Mesenchymal stem cell (in vitro differentiated cells and primary cell): ENCODE results near the gene RPTOR.

Experiments
- DNase-seq: peaks from one replicate; pipeline ENCODE4 v3.0.0-alpha.2; 2013
- H2AFZ ChIP-seq: one replicate; pipeline ENCODE4 v1.6.1; 2013; ENCODE audit warnings: low read depth, mild to moderate bottlenecking, control low read depth, inconsistent platforms, low read length, moderate library complexity
- H2AK5ac ChIP-seq: 2 replicates; pipeline ENCODE4 v1.6.1; 2013; ENCODE audit warnings: low read length, moderate library complexity, mild to moderate bottlenecking, inconsistent platforms; ENCODE audit not compliant: severe bottlenecking
- H2BK120ac ChIP-seq: one replicate; pipeline ENCODE4 v1.6.1; 2013; ENCODE audit warnings: low read depth, mild to moderate bottlenecking, inconsistent platforms, low read length, moderate library complexity
- H2BK12ac ChIP-seq, 2 experiments: one replicate each; pipeline ENCODE4 v1.6.1; 2013; ENCODE audit warnings: inconsistent platforms in 2 of 2, low read length in 2 of 2, mild to moderate bottlenecking in 2 of 2, moderate library complexity in 2 of 2, control low read depth in 1 of 2
- H2BK15ac ChIP-seq: one replicate; pipeline ENCODE4 v1.6.1; 2013; ENCODE audit warnings: mild to moderate bottlenecking, low read depth, inconsistent platforms; ENCODE audit not compliant: poor library complexity, severe bottlenecking
- H2BK5ac ChIP-seq: 2 replicates; pipeline ENCODE4 v1.6.1; 2013; ENCODE audit warnings: low read depth, mild to moderate bottlenecking, low read length, control low read depth, inconsistent platforms; ENCODE audit not compliant: poor library complexity, severe bottlenecking
- H3K14ac ChIP-seq, 2 experiments: one replicate each; pipeline ENCODE4 v1.6.1; 2013; ENCODE audit warnings: inconsistent platforms in 2 of 2, low read length in 2 of 2, control low read depth in 1 of 2, mild to moderate bottlenecking in 1 of 2, moderate library complexity in 1 of 2
- H3K18ac ChIP-seq, 2 experiments: one replicate each; pipeline ENCODE4 v1.6.1; 2013; ENCODE audit warnings: inconsistent platforms in 2 of 2, low read length in 2 of 2, control low read depth in 1 of 2, low read depth in 1 of 2, mild to moderate bottlenecking in 1 of 2
- H3K23ac ChIP-seq, 2 experiments: one replicate each; pipeline ENCODE4 v1.6.1; 2013; ENCODE audit warnings: inconsistent platforms in 2 of 2, low read length in 2 of 2, mild to moderate bottlenecking in 2 of 2, moderate library complexity in 2 of 2, control low read depth in 1 of 2
- H3K27ac ChIP-seq: 2 replicates; pipeline ENCODE4 v1.5.1; 2013; ENCODE audit warnings: mild to moderate bottlenecking, moderate library complexity, low read length, control low read depth, inconsistent platforms; ENCODE audit not compliant: poor library complexity, severe bottlenecking
- H3K27me3 ChIP-seq, 2 experiments: 2 replicates each; pipeline versions ENCODE4 v1.6.1 to v1.7.0; 2013; ENCODE audit warnings: low read length in 2 of 2, mild to moderate bottlenecking in 2 of 2, moderate library complexity in 2 of 2, control low read depth in 1 of 2, inconsistent platforms in 1 of 2; ENCODE audit not compliant: control insufficient read depth in 1 of 2, insufficient read depth in 1 of 2
- H3K36me3 ChIP-seq, 2 experiments: 2 replicates each; pipeline versions ENCODE4 v1.6.1 to v1.7.0; 2013; ENCODE audit warnings: low read length in 2 of 2, control low read depth in 1 of 2, inconsistent platforms in 1 of 2, low read depth in 1 of 2, mild to moderate bottlenecking in 1 of 2; ENCODE audit not compliant: insufficient read depth in 2 of 2, control insufficient read depth in 1 of 2
- H3K4ac ChIP-seq, 2 experiments: one replicate each; pipeline ENCODE4 v1.6.1; 2013; ENCODE audit warnings: inconsistent platforms in 2 of 2, low read length in 2 of 2, mild to moderate bottlenecking in 2 of 2, moderate library complexity in 2 of 2, control low read depth in 1 of 2, low read depth in 1 of 2
- H3K4me1 ChIP-seq: 2 replicates; pipeline ENCODE4 v1.6.1; 2013; ENCODE audit warnings: low read depth, low read length, control low read depth; ENCODE audit not compliant: control insufficient read depth, insufficient read depth
- H3K4me2 ChIP-seq: 2 replicates; pipeline ENCODE4 v1.6.1; 2013; ENCODE audit warnings: low read length, mild to moderate bottlenecking, inconsistent platforms; ENCODE audit not compliant: poor library complexity, severe bottlenecking
- H3K4me3 ChIP-seq, 2 experiments: 2 replicates each; pipeline versions ENCODE4 v1.5.1 to v1.7.0; 2013; ENCODE audit warnings: low read length in 2 of 2, mild to moderate bottlenecking in 2 of 2, control low read depth in 1 of 2, low read depth in 1 of 2; ENCODE audit not compliant: insufficient read depth in 1 of 2
- H3K79me1 ChIP-seq: replicated peaks from 2 replicates; pipeline ENCODE4 v1.6.1; 2013; ENCODE audit warnings: mild to moderate bottlenecking, control low read depth, low read length, inconsistent platforms; ENCODE audit not compliant: poor library complexity, severe bottlenecking
- H3K9ac ChIP-seq: 2 replicates; pipeline ENCODE4 v1.7.0; 2013; ENCODE audit warnings: mild to moderate bottlenecking, low read length, moderate library complexity
- H3K9me3 ChIP-seq: 2 replicates; pipeline ENCODE4 v1.7.0; 2013; ENCODE audit warnings: mild to moderate bottlenecking, low read length; ENCODE audit not compliant: control insufficient read depth
- H4K8ac ChIP-seq: one replicate; pipeline ENCODE4 v1.6.1; 2013; ENCODE audit warnings: inconsistent platforms, mild to moderate bottlenecking, low read length, moderate library complexity
- H4K91ac ChIP-seq: one replicate; pipeline ENCODE4 v1.6.1; 2013; ENCODE audit warnings: mild to moderate bottlenecking, low read length, inconsistent platforms
- WGBS: methylation state at CpG from one replicate; pipeline ENCODE4 v1.1.7; 2013; ENCODE audit warnings: mixed read lengths; 5-methylcytosine and 5-hydroxymethylcytosine counted together

The RPTOR gene

DNA sequence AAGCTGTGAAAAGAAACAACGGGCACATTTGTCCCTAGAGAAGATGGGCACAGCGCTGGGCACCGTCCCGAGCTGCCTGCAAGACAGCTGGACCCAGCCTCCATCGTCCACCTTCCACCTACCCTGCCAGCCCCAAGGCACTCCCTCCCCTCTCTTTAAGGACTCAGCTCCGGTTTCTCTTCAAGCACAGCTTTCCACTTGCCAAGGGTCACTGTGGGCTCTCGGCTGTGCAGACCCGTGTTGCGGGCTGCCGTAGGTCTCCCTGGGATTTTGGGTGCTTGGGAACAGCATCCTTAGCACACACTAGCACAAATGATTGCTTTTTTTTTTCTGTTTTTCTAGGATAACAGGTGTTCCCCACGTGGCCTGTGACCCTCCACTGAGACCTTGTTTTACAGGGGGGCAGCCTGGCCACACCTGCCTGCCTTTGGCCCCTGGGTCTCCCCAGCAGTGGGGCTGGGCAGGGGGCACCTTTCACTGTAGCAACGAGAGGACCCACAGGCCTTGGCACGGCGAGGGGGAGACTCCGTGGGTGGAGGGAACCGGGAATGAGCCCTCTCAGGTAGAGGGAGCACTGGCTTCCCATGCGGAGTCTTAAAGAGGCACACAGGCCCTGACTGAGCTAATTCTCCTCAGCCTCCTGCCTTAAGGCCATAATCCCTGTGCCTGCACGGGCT is 448.4 kb downstream of the RPTOR start:
- Histone ChIP-seq H3K23ac (no peak overlapping the region), H2BK5ac (no peak overlapping the region), H3K27ac (no peak overlapping the region), H3K4me2 (peak overlapping the region; percentile 96), H3K14ac (no peak overlapping the region), H3K4me1 (peaks cover 19% of the 10 kb centered on the region), H3K9ac (peak overlapping the region; percentile 91), H2BK120ac (no peak overlapping the region), H2AFZ (no peak overlapping the region), H3K79me1 (peaks cover 13% of the 10 kb centered on the region), H2AK5ac (no peak overlapping the region), H3K4me3 (peak overlapping the region in 1 of 2 experiments; percentile 85), H3K18ac (no peak overlapping the region), H3K27me3 (no peaks in the 10 kb centered on the region), H3K4ac (no peak overlapping the region), H2BK12ac (no peak overlapping the region), H3K36me3 (peaks cover 30 to 40% of the 10 kb centered on the region in 2 experiments), H4K8ac (no peak overlapping the region), H2BK15ac (no peak overlapping the region), H3K9me3 (no peaks in the 10 kb centered on the region), H4K91ac (no peak overlapping the region)
- no peak for DNase-seq
- WGBS: 77% methylated on average over 17 of the region's 18 CpGs

- no peak overlapping the region for H2BK15ac ChIP-seq
- DNase-seq: no peak
- H4K8ac ChIP-seq: no peak overlapping the region
- no peak overlapping the region for H4K91ac ChIP-seq
- H2BK5ac ChIP-seq: no peak overlapping the region
- H2AFZ ChIP-seq: no peak overlapping the region
- no peak overlapping the region for H3K27ac ChIP-seq
- peaks cover 13% of the 10 kb centered on the region for H3K79me1 ChIP-seq
- H3K27me3 ChIP-seq: no peaks in the 10 kb centered on the region
- no peak overlapping the region for H3K14ac ChIP-seq
- H3K23ac ChIP-seq: no peak overlapping the region
- no peak overlapping the region for H3K4ac ChIP-seq
- peaks cover 48 to 60% of the 10 kb centered on the region in 2 experiments for H3K36me3 ChIP-seq
- H3K4me3 ChIP-seq: no peak overlapping the region
- H3K9ac ChIP-seq: no peak overlapping the region
- no peak overlapping the region for H2BK12ac ChIP-seq
- no peak overlapping the region for H2AK5ac ChIP-seq
- no peak overlapping the region for H3K4me2 ChIP-seq
- no peak overlapping the region for H2BK120ac ChIP-seq
- peaks cover 14% of the 10 kb centered on the region for H3K4me1 ChIP-seq
- no peak overlapping the region for H3K18ac ChIP-seq
- WGBS: 96% methylated on average over 13 of the region's 13 CpGs
- H3K9me3 ChIP-seq: no peaks in the 10 kb centered on the region
These were observed 450.5 kb downstream of the RPTOR start for GRCh38 chr17:80995131-80995530.

DNA sequence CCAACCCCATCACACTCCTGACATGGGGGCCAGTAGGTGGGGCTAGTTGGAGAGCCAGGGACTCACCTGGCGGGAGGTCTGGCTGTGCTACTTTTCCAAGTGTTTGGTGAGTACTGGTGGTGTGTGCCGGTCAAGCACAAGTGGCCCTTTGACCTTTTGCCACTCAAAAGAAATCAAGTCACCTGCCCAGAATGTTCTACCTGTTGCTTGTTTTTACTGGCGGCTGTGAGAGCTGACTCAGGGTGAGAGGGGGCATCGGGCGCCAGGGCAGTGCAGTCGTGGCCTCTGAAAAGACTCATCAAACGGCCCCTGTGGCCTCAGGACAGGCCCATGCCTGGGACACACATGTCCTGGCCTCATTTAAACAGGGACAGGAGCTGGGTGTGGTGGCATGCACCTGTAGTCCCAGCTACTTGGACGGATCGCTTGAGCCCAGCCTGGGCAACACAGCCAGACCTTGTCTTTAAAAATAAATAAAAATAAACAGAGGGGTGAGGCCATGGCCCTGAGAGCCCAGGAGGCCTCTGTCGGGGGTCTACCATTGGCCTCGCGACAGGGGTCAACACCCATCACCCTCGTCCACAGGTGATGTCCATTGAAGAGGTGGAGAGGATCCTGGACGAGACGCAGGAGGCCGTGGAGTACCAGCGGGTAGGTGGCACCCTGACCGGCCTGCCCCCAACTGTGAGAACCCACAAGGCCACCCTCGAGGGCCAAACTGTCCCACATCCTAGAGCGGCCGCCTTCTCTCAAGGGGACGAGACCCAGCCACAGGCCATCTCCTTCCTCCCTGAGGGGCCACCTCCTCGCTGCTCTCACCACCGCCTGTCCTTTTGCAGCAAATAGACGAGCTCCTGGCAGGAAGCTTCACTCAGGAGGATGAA is 452.0 kb downstream of the RPTOR start:
- Histone ChIP-seq H3K23ac (no peak overlapping the region), H2AFZ (no peak overlapping the region), H4K91ac (no peak overlapping the region), H3K27ac (no peak overlapping the region), H3K4me2 (no peak overlapping the region), H3K9ac (no peak overlapping the region), H3K36me3 (peaks cover 48 to 68% of the 10 kb centered on the region in 2 experiments), H2BK12ac (no peak overlapping the region), H3K9me3 (no peaks in the 10 kb centered on the region), H3K4ac (no peak overlapping the region), H3K18ac (no peak overlapping the region), H3K4me3 (no peak overlapping the region), H3K4me1 (peaks cover 14% of the 10 kb centered on the region), H2BK5ac (no peak overlapping the region), H3K79me1 (peaks cover 10% of the 10 kb centered on the region), H3K14ac (no peak overlapping the region), H2BK15ac (no peak overlapping the region), H2AK5ac (no peak overlapping the region), H3K27me3 (peaks cover 1 to 7% of the 10 kb centered on the region in 2 experiments), H4K8ac (no peak overlapping the region), H2BK120ac (no peak overlapping the region)
- 97% methylated on average over 23 of the region's 25 CpGs for WGBS
- DNase-seq: no peak

GRCh38 chr17:80997424-80998117 is 452.9 kb downstream of the RPTOR start:
- Histone ChIP-seq H3K79me1 (peaks cover 10% of the 10 kb centered on the region), H2BK12ac (no peak overlapping the region), H2AFZ (no peak overlapping the region), H4K91ac (no peak overlapping the region), H3K9ac (no peak overlapping the region), H3K9me3 (no peaks in the 10 kb centered on the region), H3K36me3 (peaks cover 48 to 68% of the 10 kb centered on the region in 2 experiments), H2BK5ac (no peak overlapping the region), H2AK5ac (no peak overlapping the region), H2BK15ac (no peak overlapping the region), H3K4me1 (peaks cover 14% of the 10 kb centered on the region), H4K8ac (peak overlapping the region; percentile 5), H3K14ac (no peak overlapping the region), H3K4me2 (no peak overlapping the region), H3K27ac (no peak overlapping the region), H2BK120ac (no peak overlapping the region), H3K4ac (no peak overlapping the region), H3K4me3 (no peak overlapping the region), H3K27me3 (peaks cover 10 to 12% of the 10 kb centered on the region in 2 experiments), H3K23ac (no peak overlapping the region), H3K18ac (no peak overlapping the region)
- WGBS: 95% methylated on average over 32 of the region's 32 CpGs
- DNase-seq: no peak
